DMS53 (cell line): ENCODE data around the gene MVP.
"Not testable (repeated sequence)": the region's sequence is repeated elsewhere in the genome, so short reads cannot be mapped to it uniquely, and the experiment has no call there.

Experiments
- DNase-seq: peaks from one replicate; lab custom pipeline; 2025; lab: John Stamatoyannopoulos, UW

Gene MVP

DNA sequence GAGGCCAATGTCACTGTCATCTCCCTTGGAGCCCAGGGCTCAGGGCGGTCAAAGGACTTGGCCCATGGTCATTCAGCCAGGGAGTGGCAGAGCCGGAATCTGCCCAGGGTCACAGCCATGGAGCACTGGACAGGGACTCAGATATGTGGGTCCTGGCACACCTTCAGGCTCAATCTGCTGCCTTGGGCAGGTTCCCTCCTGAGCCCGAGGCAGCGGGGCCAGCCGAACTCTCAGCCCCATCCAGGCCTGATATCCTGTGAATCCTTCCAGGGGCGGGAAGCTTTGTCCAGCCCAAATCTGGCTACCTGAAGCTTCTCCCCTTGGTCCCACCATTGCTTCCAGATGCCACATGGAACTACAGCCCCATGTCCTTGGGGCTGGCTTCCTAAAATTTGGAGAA lies 54.9 kb downstream of the MVP start:
- no peak for DNase-seq

GRCh38 chr16:29876217-29876593 lies 55.9 kb downstream of the MVP start:
- DNase-seq, result no peak

- DNase-seq, result peak; percentile 32
Measured at GRCh38 chr16:29876594-29877249, 56.5 kb downstream of the MVP start.

DNA sequence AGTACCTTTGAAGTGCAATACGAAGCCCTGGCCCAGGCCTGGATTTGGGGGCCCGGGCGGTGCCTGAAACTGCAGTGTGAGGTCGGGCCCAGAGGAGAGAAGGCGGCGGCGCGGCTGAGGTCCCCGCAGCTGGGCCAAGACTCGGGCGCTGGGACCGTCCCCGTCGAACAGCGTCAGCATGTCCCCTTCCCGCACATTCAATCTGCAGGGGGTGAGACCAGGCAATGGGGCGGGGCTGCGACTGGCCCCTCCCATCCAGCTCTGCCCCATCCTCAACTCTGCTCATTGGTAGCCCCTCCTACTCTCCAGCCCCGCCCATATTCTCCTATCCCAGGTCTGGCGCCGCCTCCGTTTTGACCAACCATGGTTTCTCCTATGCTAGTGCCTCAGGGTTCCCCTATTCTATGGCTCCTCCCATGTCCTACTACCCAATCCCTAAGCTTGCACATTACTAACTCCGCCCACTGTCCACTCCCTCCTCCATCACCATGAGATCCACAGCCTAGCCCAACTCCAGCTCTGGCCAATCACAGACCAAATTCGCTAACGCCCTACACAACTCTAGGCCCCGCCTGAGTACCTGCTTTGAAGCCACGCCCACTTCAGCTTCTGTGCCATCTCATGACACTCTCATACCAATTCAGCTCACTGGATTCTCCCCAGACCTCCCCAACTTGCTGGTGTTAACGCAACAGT lies 57.2 kb downstream of the MVP start:
- DNase-seq, result peak; percentile 83

DNA sequence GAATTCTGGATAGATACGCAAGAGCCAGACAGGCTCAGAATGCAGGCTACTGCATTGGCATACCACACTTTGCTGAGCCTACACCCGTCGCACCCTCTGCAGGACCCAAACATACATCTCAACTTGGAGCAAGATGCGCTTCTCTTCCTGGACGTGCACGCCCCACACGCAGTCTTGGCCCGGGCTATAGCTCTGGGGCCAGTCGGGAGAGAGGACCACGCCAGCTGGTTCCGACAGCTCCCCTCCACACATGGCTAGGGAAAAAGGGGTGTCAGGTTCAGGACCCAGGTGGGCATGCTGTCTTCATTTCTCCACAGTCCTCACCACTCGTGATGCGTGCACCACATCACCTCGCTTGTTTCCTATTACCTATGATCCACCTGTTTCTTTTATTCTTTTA lies 57.9 kb downstream of the MVP start:
- DNase-seq, result no peak

DNA sequence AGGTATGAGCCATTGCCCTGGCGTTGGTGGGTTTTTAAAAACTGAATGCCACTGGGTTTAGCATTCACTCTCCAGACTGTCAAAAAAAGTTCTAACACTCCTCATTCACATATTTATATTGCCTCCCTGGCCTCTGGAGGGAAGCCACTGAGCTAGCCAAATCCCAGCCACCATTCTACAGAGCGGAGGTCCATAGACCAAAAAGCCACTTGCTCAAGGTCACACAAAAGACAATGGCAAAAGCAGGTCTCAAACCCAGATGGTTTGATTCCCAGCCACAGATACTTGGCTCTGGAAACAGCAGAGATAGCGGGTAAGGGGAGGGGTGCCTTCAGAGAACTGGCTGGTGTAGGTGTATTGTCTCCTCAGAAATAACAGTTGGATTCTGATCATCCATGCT lies 60.8 kb downstream of the MVP start:
- no peak for DNase-seq

DNA sequence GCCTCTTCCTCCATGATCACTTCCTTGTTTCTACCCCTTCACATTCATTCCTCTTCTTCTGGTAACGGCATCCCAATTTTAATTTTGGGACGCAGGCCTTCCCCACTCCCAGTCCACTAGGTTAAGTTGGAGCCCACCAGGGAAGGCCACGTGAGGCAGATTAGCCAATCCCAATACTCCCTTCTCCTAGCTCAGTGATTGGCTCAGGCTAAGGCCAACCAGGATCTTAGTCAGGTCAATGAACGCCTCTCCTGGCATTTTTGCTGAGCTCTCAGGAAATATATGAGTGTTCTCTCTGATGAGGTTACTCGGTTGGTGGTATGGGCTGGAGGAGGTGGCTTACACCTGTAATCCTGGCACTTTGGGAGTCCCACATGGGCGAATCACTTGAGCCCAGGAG lies 63.7 kb downstream of the MVP start:
- no peak for DNase-seq

DNA sequence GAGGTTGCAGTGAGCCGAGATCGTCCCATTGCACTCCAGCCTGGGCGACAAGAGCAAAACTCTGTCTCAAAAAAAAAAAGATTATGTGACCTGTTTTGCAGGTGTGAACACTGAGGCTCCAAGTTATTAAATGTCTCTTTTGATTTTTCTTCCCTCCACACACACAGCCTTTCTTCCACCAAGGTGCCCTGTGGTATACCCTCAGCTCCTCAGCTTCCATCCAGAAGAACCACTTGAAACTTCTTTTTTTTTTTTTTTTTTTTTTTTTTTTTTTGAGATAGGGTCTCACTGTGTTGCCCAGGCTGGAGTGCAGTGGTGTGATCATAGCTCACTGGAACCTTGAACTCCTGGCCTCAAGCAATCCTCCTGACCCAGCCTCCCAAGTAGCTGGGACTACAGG lies 69.1 kb downstream of the MVP start:
- DNase-seq, result not testable (repeated sequence)

DNA sequence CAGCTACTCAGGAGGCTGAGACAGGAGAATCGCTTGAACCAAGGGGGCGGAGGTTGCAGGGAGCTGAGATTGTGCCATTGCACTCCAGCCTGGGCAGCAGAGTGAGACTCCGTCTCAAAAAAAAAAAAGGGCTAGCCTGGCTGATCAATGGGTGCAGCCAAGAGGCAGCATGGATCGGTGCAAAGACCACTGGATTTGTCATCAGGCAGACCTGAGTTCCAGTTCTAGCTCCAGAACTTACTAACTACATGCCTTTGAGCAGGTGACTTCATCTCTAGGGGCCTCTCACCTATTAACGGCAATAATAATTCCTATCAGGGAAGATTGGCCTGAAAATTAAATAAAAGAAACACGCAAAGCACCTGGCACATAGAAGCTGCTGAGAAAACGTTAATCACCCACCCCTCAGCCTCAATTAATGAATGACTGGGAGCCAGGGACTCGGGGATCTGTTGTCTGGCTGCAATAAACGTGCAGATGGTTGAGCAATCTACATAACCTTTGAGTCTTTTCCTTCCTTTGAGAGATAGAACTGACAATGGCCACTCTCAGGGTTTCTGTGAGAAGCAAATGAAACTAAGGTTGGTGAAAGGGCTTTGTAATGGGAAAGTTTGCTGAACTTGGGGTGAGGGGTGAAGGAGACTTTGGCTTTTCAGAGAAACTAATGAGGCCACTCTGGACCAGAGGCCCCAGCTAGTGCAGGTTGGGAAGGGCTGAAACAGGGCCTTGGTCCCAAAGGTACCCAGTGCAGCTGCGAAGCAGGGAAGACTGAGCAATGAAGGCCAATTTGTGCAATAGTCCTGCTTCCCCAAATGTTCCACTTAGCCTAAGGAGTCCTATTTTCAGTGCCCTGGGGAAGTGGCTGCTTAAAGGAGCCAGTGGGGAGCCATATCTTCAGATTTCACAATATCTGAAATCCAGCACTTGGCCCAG lies 71.5 kb downstream of the MVP start:
- DNase-seq, result no peak

- no peak for DNase-seq
Measured at GRCh38 chr16:29892458-29892813, 72.2 kb downstream of the MVP start.

GRCh38 chr16:29893553-29893952 lies 73.3 kb downstream of the MVP start:
- no peak for DNase-seq

DNA sequence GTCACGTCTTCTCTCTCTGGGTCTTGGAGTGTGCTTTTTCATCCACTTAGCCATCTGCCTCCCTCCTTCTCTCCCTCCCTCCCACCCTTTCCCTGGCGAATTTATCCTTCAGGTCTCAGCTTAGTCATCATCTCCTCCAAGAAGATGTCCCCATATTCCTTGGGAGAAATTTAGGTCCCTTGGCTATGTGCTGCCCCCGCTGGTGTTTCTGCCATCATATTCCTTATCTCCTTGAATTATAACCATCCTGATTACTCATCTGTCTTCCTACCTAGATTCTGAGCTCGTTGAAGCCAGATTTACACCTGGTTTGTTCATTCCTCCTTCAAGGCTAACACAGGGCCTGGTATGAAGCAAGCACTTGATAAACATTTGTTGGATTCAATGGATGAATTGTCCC lies 74.1 kb downstream of the MVP start:
- no peak for DNase-seq

GRCh38 chr16:29896841-29897240 lies 76.6 kb downstream of the MVP start:
- DNase-seq, result no peak

- no peak for DNase-seq
Measured at GRCh38 chr16:29897333-29897732, 77.1 kb downstream of the MVP start.
